A549 (cell line): ENCODE results near the gene NCAPD3.

Experiments
- ATOH8 ChIP-seq: fragments of 250-450 bp; sonication (Bioruptor Pico); IDR thresholded peaks from 2 replicates; pipeline ENCODE4 v1.5.0; 2020; ENCODE audit warnings: low read depth, mild to moderate bottlenecking, moderate library complexity
- CTCF ChIP-seq: fragments of >200 bp; sonication (Bioruptor Twin); formaldehyde crosslinking; IDR thresholded peaks from 3 replicates; pipeline ENCODE4 v1.5.1; 2016
- EP300 ChIP-seq, 2 experiments: fragments of >200 bp; sonication (Bioruptor Twin); formaldehyde crosslinking; IDR thresholded peaks; 2 replicates in 1 of 2; 3 replicates in 1 of 2; pipeline ENCODE4 v1.6.1; 2016 to 2017
- HOXB5 ChIP-seq: fragments of 250-450 bp; sonication (Bioruptor Pico); IDR thresholded peaks from 2 replicates; pipeline ENCODE4 v1.5.0; 2020; ENCODE audit warnings: mild to moderate bottlenecking, moderate library complexity
- KDM1A ChIP-seq: fragments of 200-600 bp; sonication (generic); IDR thresholded peaks from 2 replicates; pipeline ENCODE4 v1.6.1; 2016; ENCODE audit warnings: low read depth, mild to moderate bottlenecking
- POLR2A ChIP-seq: IDR thresholded peaks from 2 replicates; pipeline ENCODE4 v1.6.1; 2012; ENCODE audit warnings: mild to moderate bottlenecking, low read length
- RAD21 ChIP-seq, 2 experiments: fragments of >200 bp in 1 of 2; sonication (Bioruptor Twin) in 1 of 2; formaldehyde crosslinking in 1 of 2; IDR thresholded peaks in 1 of 2; conservative IDR thresholded peaks in 1 of 2; 2 replicates in 1 of 2; 3 replicates in 1 of 2; pipeline ENCODE4 v1.6.1; 2012 to 2018; ENCODE audit warnings: inconsistent platforms in 1 of 2
- RARB ChIP-seq: fragments of 250-450 bp; sonication (Bioruptor Pico); IDR thresholded peaks from 2 replicates; pipeline ENCODE4 v1.8.0; 2021; ENCODE audit warnings: mild to moderate bottlenecking, moderate library complexity
- REST ChIP-seq: fragments of 200-600 bp; sonication (generic); IDR thresholded peaks from 2 replicates; pipeline ENCODE4 v1.6.1; 2016; ENCODE audit warnings: antibody characterized with exemption, mild to moderate bottlenecking, moderate library complexity
- RNF2 ChIP-seq: fragments of 200-600 bp; sonication (generic); IDR thresholded peaks from 2 replicates; pipeline ENCODE4 v1.6.1; 2016; ENCODE audit warnings: low read depth, mild to moderate bottlenecking, antibody characterized with exemption, moderate library complexity, borderline replicate concordance
- SMC3 ChIP-seq: fragments of >200 bp; sonication (Bioruptor Twin); formaldehyde crosslinking; IDR thresholded peaks from 3 replicates; pipeline ENCODE4 v1.6.1; 2018; ENCODE audit warnings: inconsistent platforms
- USF2 ChIP-seq: fragments of 450-650 bp; IDR thresholded peaks from 2 replicates; pipeline ENCODE4 v1.6.1; 2014; ENCODE audit warnings: antibody characterized with exemption
- ZC3H11A ChIP-seq: fragments of 450-650 bp; IDR thresholded peaks from 2 replicates; pipeline ENCODE4 v1.6.1; 2014; ENCODE audit warnings: antibody characterized with exemption, mild to moderate bottlenecking
- ZFP36 ChIP-seq: fragments of 450-650 bp; IDR thresholded peaks from 2 replicates; pipeline ENCODE4 v1.6.1; 2014; ENCODE audit warnings: borderline replicate concordance; ENCODE audit not compliant: partially characterized antibody

GRCh38 chr11:134229126-134229790, 5.5 kb upstream of the NCAPD3 start:
- TF ChIP-seq KDM1A (no peak), RARB (CRISPR knock-in tag) (no peak), POLR2A (no peak), USF2 (no peak), CTCF (no peak), EP300 (IDR thresholded peaks at IDR 0.05) (no peak), HOXB5 (CRISPR knock-in tag) (no peak), ATOH8 (no peak), RAD21 (conservative IDR thresholded peaks at IDR 0.05 in 1 of 2, IDR thresholded peaks at IDR 0.05 in 1 of 2) (no peak), ZFP36 (no peak), SMC3 (no peak), RNF2 (no peak), ZC3H11A (no peak), REST (no peak)
